SW 1271 (cell line): Measurements from ENCODE around the gene SLC35A4.
"Not testable (repeated sequence)": the region's sequence is repeated elsewhere in the genome, so short reads cannot be mapped to it uniquely, and the experiment has no call there.

Source experiments
- DNase-seq, 2 experiments: peaks; one replicate each; lab custom pipeline; 2025; lab: John Stamatoyannopoulos, UW

Gene SLC35A4

GRCh38 chr5:140558542-140558941 is 6.1 kb upstream of the SLC35A4 start:
- no peak for DNase-seq

GRCh38 chr5:140560227-140560626 is 4.4 kb upstream of the SLC35A4 start:
- DNase-seq, result no peak

GRCh38 chr5:140561753-140562523 is 2.7 kb upstream of the SLC35A4 start:
- no peak for DNase-seq

- no peak for DNase-seq
Observed at GRCh38 chr5:140563596-140563995, 1.0 kb upstream of the SLC35A4 start.

- no peak for DNase-seq
Observed at GRCh38 chr5:140565024-140565779, 574 bp downstream of the SLC35A4 start.

GRCh38 chr5:140565780-140566095 is 1.1 kb downstream of the SLC35A4 start:
- no peak for DNase-seq

GRCh38 chr5:140566665-140567064 is 2.0 kb downstream of the SLC35A4 start:
- no peak for DNase-seq

GRCh38 chr5:140567136-140567818 is 2.6 kb downstream of the SLC35A4 start:
- DNase-seq, result no peak

- DNase-seq, result no peak
Observed at GRCh38 chr5:140567871-140568270, 3.2 kb downstream of the SLC35A4 start.

GRCh38 chr5:140568443-140569063 is 3.9 kb downstream of the SLC35A4 start:
- DNase-seq, result no peak

- no peak for DNase-seq
Observed at GRCh38 chr5:140569197-140569596, 4.6 kb downstream of the SLC35A4 start.

GRCh38 chr5:140570058-140570457 is 5.4 kb downstream of the SLC35A4 start:
- no peak for DNase-seq

GRCh38 chr5:140570488-140570887 is 5.9 kb downstream of the SLC35A4 start:
- no peak for DNase-seq

GRCh38 chr5:140571105-140571504 is 6.5 kb downstream of the SLC35A4 start:
- no peak for DNase-seq

GRCh38 chr5:140573683-140574082 is 9.1 kb downstream of the SLC35A4 start:
- DNase-seq, result no peak

- no peak for DNase-seq
Observed at GRCh38 chr5:140574165-140574564, 9.5 kb downstream of the SLC35A4 start.

- DNase-seq, result no peak
Observed at GRCh38 chr5:140575309-140575708, 10.7 kb downstream of the SLC35A4 start.

- DNase-seq, result no peak
Observed at GRCh38 chr5:140576776-140577201, 12.2 kb downstream of the SLC35A4 start.

GRCh38 chr5:140579188-140579747 is 14.6 kb downstream of the SLC35A4 start:
- DNase-seq, result not testable (repeated sequence)

- no peak for DNase-seq
Observed at GRCh38 chr5:140587495-140587894, 22.9 kb downstream of the SLC35A4 start.

GRCh38 chr5:140588311-140589070 is 23.9 kb downstream of the SLC35A4 start:
- DNase-seq, result no peak
